ENCODE results near the gene SAMHD1. TPM values are rescaled to one million over a fixed set of nuclear protein-coding genes. Genes with fewer than 3 reads are reported as not detected.

The SAMHD1 gene
- total and polyA plus RNA-seq, 9 of the 15 experiments (the other 6 are each of a cell fraction or from before 2014, with no cell fraction given), result 6.8 to 20.4 (median 14.8) TPM

- WGBS (ENCODE audit: insufficient coverage, low coverage, missing lambda C conversion rate), result 75% methylated on average over 3 of the region's 3 CpGs
Observed at GRCh38 chr20:36856195-36856594, 95.3 kb downstream of the SAMHD1 start.

More at GRCh38 chr20:36856195-36856594, 95.3 kb downstream of the SAMHD1 start:
- intact Hi-C loops (cut with micrococcal nuclease), result no loop called here
- ATAC-seq (no peak), FAIRE-seq (no peak), DNase-seq (ENCODE audit: extremely low read depth in 1 of 4, low spot score in 3 of 4) (no peak)
- no peak overlapping the region for H2AFZ ChIP-seq (ENCODE audit: low read depth, low read length)
- no peak overlapping the region for H3K4me3 ChIP-seq
- no peaks in the 10 kb centered on the region for H3K9me3 ChIP-seq (replicated peaks; ENCODE audit: control insufficient read depth, insufficient read depth, low read depth, low read length)
- ChIA-PET CTCF (ENCODE audit: low intra/inter-chr PET ratio) (no interaction called here), POLR2A (interaction anchor here (0.6 to 10.6 kb wide), 4 partner anchors 8 to 768 kb away, joined by 3 to 65 read pairs (median 10); no protein-coding TSS in a partner anchor)
- peaks cover 28 to 33% of the 10 kb centered on the region in 2 experiments; a peak in 4 of 5 replicates for H3K4me1 ChIP-seq (replicated peaks in 1 of 2; ENCODE audit: control insufficient read depth in 2 of 2, insufficient read depth in 2 of 2, low read length in 2 of 2)
- peaks cover 52% of the 10 kb centered on the region for H3K36me3 ChIP-seq (ENCODE audit: control insufficient read depth, insufficient read depth, low read length)
- H3K9me1 ChIP-seq (ENCODE audit: control insufficient read depth, insufficient read depth, low read length), result no peaks in the 10 kb centered on the region
- H3K9ac ChIP-seq (ENCODE audit: insufficient read depth in 1 of 2, low read depth in 2 of 2, low read length in 2 of 2), result peak overlapping the region in 1 of 2 experiments; percentile 68; a peak in 1 of 4 replicates
- H4K20me1 ChIP-seq (replicated peaks; ENCODE audit: control insufficient read depth, insufficient read depth, low read length), result 0 out of 2 replicates have a peak, but pooled peaks cover 15% of the 10 kb centered on the region
- TF ChIP-seq BACH1 (tag; IDR thresholded peaks at IDR 0.05) (no peak), RBM39 (optimal IDR thresholded peaks at IDR 0.05; ENCODE audit: low read depth, low read length) (no peak), MITF (IDR thresholded peaks at IDR 0.05) (no peak), ZFP36 (IDR thresholded peaks at IDR 0.05; ENCODE audit: low read depth, low read length, partially characterized antibody) (peak; percentile 79), ZNF778 (CRISPR knock-in tag; IDR thresholded peaks at IDR 0.05) (no peak), NR2F6 (CRISPR knock-in tag; IDR thresholded peaks at IDR 0.05) (no peak), RCOR1 (IDR thresholded peaks at IDR 0.05; ENCODE audit: borderline replicate concordance in 1 of 2, low read depth in 2 of 2, low read length in 2 of 2) (no peak), FOXJ3 (CRISPR knock-in tag; IDR thresholded peaks at IDR 0.05) (no peak)
- in situ Hi-C loops (cut with MboI), result no loop called here
- H3K27me3 ChIP-seq (ENCODE audit: control insufficient read depth in 2 of 2, insufficient read depth in 2 of 2, low read length in 2 of 2), result no peaks in the 10 kb centered on the region
- H3K4me2 ChIP-seq (ENCODE audit: insufficient read depth, low read length), result no peak overlapping the region
- peaks cover 92% of the 10 kb centered on the region for H3K79me2 ChIP-seq (ENCODE audit: control insufficient read depth, insufficient read depth, low read length)
- H3K27ac ChIP-seq (ENCODE audit: extremely low read depth, low read depth, low read length), result no peak overlapping the region
- no TSS peak for BruUV-seq (replicated peaks)

Data from K562 (cell line).